ENCODE measurements around the gene LSM8.

DNA sequence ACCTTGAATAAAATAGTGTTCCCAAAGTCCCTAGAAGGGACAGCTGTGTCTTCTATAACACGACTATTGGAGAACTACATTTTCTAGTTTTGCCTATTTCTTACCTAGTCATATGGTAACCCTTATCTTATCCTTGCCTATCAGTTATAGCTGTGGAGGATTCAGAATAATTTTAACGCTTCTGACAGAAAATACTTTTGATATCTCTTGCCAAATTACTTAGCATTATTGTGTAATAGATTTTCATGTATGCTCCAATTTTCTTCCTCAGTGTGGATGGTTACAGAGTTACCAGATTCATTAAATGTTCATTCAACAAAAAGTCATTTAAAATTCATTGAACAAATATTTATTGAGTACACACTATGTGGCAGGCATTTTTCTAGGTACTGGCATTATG is 34.6 kb upstream of the LSM8 start:
- TF ChIP-seq YY1 (IDR thresholded peaks at IDR 0.05; ENCODE audit: insufficient read depth, insufficient read length) (no peak), ZNF274 (IDR thresholded peaks at IDR 0.05; ENCODE audit: low read depth, low read length) (no peak), SUZ12 (IDR thresholded peaks at IDR 0.05; ENCODE audit: extremely low read depth, insufficient read depth, insufficient read length) (no peak)
